T47D (cell line): ENCODE data around the gene SCML1.

Experiments
- DNase-seq, 2 experiments: peaks; one replicate each; pipeline versions ENCODE4 v3.0.0 to v3.0.0-alpha.2; 2011 to 2012; ENCODE audit warnings: low read depth in 1 of 2, low spot score in 1 of 2
- JUND ChIP-seq: IDR thresholded peaks from 2 replicates; pipeline ENCODE4 v1.6.1; 2012; ENCODE audit warnings: low read depth
- in situ Hi-C: cut with HindIII; loops from 2 replicates; pipeline ENCODE4 v1.10.0; 2016; ENCODE audit warnings: low sequenced_read_pairs, low pct_unique_long_range_greater_than_20kb

SCML1 gene

GRCh38 chrX:17736856-17737709 lies at the start of gene SCML1:
Gene SCML1, plus strand, starts transcription at chrX:17737493. Its CDS starts 6,694 bp downstream, at chrX:17744187.
- peak; percentile 73 to 98 for DNase-seq
- in situ Hi-C loops = no loop called here
- no peak for TF ChIP-seq JUND

DNA sequence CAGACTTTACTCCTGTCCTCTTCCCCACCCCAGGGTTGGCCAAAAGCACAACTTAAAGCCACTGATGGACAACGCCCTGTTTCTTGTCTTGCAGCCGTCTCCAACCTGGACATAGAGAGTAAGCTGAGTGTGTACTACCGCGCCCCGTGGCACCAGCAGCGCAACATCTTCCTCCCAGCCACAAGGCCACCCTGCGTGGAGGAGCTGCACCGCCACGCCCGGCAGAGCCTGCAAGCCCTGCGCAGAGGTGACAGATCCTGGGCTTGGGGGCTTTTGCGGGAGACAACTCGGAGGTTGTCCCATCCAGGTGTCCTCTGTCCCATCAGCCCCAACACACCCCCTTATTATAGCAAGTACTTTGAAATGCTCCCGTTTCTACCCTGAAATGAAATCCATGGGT lies 49.6 kb upstream of the SCML1 start:
- no peak for TF ChIP-seq JUND
- in situ Hi-C loops = no loop called here
- DNase-seq = no peak

GRCh38 chrX:17689971-17690409 lies 47.3 kb upstream of the SCML1 start:
- DNase-seq = peak; percentile 38 to 70
- in situ Hi-C loops = no loop called here
- no peak for TF ChIP-seq JUND

DNA sequence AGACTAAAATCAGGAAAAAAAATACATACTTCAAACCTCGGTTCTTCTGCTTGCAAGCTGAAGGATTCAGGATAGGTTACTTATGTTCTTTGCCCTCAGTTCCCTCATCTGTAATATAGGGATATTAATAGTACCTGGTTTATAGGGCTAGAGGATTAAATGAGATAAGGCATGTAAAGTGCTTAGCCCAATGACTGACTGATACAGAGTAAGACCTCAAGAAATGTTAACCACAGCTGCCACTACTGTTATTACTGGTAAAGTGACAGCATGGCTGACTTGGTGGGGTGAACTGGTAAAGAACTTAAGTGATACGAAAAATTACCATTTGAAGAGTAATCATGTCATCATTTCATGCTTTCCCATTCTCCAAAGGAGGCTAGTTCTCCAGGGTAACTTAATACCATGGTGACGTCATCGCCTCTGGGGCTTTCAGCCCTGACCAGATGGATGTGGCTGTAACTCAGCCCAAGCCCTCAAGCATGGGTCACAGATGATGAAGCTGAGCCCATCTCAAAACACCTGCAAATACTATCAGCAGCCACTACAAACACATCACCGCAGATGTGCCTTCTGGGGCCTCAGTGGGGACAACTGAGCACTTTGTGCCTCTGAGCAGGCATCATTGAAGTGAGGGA lies 44.5 kb upstream of the SCML1 start:
- DNase-seq = peak in 1 of 2 experiments; percentile 25
- in situ Hi-C loops = no loop called here
- TF ChIP-seq JUND = no peak

DNA sequence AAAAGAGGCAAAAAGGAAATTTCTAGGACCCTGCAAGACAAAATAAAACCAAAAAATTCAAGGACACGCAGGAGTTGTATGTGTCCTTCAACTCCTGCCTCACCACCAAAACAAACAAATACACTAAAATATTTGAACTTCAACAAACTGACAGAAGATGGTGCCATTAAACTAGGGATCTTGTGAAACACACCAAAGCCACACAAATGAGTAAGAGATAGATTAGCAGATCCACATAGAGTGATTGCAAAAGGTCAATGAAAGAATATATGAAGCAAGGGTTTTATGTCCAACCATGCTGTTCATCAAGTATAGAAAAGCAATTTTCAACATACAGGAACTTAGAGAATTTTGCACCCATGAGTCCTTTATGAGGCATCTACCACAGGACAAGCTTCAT lies 40.1 kb upstream of the SCML1 start:
- in situ Hi-C loops = no loop called here
- peak in 1 of 2 experiments; percentile 59 for DNase-seq
- no peak for TF ChIP-seq JUND

GRCh38 chrX:17700976-17701375 lies 36.3 kb upstream of the SCML1 start:
- DNase-seq = peak in 1 of 2 experiments; percentile 62
- TF ChIP-seq JUND = no peak
- in situ Hi-C loops = no loop called here

GRCh38 chrX:17703201-17703600 lies 34.1 kb upstream of the SCML1 start:
- DNase-seq = no peak
- TF ChIP-seq JUND = no peak
- in situ Hi-C loops = no loop called here

GRCh38 chrX:17705211-17705610 lies 32.1 kb upstream of the SCML1 start:
- TF ChIP-seq JUND = no peak
- DNase-seq = no peak
- in situ Hi-C loops = no loop called here

- no peak for TF ChIP-seq JUND
- in situ Hi-C loops = no loop called here
- peak; percentile 16 to 56 for DNase-seq
Measured at GRCh38 chrX:17706676-17707075, 30.6 kb upstream of the SCML1 start.

- no peak for TF ChIP-seq JUND
- in situ Hi-C loops = no loop called here
Measured at GRCh38 chrX:17707731-17708130, 29.6 kb upstream of the SCML1 start.

DNA sequence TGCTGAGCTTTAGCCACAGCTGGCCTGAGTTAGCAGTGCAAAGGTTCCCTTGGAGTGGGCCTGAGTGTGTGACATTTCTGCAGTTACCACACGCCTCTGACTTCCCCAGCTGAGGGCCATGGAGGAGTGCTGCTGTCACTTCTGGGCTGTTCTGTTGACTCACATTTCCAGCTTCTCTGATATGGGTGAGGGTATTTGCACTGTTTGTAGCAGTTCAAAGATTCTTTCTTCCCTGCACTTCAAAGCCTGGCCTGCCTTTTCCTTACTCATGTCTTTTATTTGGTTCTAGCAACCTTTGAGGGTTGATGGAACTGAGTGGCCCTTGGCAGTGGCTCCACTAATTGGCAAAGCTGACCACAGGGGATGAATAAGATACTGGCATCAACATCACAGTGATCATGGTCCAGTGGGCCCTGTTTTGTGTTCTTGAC lies 26.4 kb upstream of the SCML1 start:
- no peak for TF ChIP-seq JUND
- no peak for DNase-seq
- in situ Hi-C loops = no loop called here

More at GRCh38 chrX:17707731-17708130, 29.6 kb upstream of the SCML1 start:
- DNase-seq = no peak

- no peak for DNase-seq
- in situ Hi-C loops = no loop called here
- no peak for TF ChIP-seq JUND
Measured at GRCh38 chrX:17713288-17713687, 24.0 kb upstream of the SCML1 start.

DNA sequence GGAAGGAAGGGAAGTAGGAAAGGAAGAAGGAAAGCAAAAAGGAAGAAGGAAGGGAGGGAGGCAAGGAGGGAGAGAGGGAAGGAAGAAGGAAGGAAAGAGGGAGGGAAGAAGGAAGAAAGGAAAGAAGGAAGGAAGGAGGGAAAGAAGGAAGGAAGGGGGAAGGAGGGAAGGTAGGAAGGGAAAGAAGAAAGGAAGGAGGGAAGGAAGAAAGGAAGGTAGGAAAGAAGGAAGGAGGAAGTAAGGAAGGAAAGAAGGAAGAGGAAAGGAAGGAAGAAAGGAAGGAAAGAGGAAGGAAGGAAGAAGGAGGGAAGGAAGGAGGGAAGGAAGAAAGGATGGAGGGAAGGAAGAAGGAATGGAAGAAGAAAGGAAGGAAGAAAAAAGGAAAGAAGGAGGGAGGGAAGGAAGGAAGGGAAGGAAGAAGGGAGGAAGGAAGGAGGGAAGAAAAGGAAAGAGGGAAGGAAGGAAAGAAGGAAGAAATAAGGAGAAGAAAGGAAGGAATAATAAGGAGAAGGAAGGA lies 18.6 kb upstream of the SCML1 start:
- DNase-seq = no peak
- no peak for TF ChIP-seq JUND
- in situ Hi-C loops = no loop called here

DNA sequence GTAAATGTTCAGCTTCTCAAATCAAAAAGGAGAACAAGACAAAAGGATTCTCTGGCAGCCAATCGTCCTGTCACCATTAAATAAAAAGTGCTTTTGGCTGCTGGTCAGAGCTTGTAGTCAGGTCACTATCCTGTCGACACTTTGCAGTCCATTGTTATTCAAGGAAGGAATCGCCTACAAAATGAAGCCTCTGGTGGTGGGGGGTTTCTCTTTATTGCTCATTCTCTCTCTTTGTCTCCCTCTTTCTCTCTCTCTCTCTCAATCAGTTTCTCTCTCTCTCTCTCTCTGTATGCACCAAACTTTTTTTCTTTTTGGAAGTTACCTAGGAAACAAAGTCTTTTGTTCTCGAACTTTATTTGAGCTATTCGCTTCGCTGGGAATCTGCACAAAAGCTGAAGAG lies 17.6 kb upstream of the SCML1 start:
- TF ChIP-seq JUND = no peak
- no peak for DNase-seq
- in situ Hi-C loops = no loop called here
